LNCaP clone FGC (cell line): ENCODE results near the gene C2CD2.
A peak's percentile ranks its signal among the peaks of the same experiment; 100 is the strongest.

Experiments used
- DNase-seq: peaks from one replicate; pipeline ENCODE4 v3.0.0-alpha.2; 2011; ENCODE audit warnings: low read depth
- H3K4me3 ChIP-seq: 2 replicates; pipeline ENCODE4 v1.5.1; 2011; ENCODE audit warnings: mild to moderate bottlenecking, low read depth, low read length, control low read depth
- TF ChIP-seq, protein P1 (sequence below): IDR thresholded peaks from 2 replicates; pipeline ENCODE4 v1.5.1; 2012; ENCODE audit warnings: mild to moderate bottlenecking; ENCODE audit not compliant: control insufficient read depth, insufficient read depth; ENCODE audit errors: extremely low read depth

Gene C2CD2

DNA sequence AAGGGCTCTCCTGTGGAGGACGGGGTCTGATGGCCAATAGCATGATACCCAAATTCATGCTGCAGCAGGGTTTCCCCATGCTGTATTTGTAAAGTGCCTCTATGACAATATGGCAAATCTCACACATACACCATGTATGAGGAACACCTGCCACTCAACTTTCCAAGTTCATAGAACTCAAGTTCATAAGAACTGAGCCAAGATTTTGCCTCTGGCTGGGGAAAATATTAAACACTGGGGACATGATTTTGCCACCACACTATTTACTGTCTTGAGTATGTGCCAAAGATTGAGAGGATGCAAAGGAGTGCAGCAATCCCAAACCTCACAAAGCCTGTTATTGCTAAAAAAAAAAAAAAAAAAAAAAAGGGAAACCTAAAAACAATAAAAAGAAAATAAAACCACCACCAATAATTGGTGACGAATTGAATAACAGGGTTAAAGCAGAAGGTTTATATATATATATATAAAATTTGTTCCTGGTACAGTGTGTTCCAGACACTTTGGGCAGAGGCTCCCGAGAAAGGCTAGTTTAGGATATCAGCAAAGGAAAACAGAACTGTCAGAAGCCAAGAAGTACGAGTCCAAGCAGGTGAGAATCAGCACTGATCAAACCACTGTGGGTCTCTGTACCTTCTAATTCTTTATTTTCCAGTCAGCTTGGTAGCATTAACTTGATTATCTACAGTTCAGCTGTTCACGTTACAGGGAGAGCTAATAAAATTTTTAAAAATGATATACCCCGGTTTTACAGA, 32.0 kb upstream of the C2CD2 start:
- peak overlapping the region; percentile 27; the same call in 1 of the 2 replicates for H3K4me3 ChIP-seq
- TF ChIP-seq, protein P1, sequence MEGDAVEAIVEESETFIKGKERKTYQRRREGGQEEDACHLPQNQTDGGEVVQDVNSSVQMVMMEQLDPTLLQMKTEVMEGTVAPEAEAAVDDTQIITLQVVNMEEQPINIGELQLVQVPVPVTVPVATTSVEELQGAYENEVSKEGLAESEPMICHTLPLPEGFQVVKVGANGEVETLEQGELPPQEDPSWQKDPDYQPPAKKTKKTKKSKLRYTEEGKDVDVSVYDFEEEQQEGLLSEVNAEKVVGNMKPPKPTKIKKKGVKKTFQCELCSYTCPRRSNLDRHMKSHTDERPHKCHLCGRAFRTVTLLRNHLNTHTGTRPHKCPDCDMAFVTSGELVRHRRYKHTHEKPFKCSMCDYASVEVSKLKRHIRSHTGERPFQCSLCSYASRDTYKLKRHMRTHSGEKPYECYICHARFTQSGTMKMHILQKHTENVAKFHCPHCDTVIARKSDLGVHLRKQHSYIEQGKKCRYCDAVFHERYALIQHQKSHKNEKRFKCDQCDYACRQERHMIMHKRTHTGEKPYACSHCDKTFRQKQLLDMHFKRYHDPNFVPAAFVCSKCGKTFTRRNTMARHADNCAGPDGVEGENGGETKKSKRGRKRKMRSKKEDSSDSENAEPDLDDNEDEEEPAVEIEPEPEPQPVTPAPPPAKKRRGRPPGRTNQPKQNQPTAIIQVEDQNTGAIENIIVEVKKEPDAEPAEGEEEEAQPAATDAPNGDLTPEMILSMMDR: no peak

DNA sequence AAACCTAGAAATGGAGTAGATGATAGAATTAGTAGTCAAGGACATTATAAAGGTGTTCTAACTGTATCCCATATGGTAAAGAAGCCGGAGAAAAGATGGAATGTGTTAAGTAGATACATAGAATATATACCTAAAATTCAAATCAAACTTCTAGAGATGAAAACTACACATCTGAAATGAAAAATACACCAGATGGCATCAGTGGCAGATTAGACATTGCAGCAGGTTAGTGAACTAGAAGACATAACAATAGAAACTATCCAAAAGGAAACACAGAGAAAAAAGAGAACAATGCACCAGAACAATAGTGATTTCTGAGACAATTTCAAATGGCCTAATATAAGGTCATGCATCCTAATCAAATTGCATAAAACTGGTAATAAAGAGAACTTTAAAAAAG, 29.4 kb upstream of the C2CD2 start:
- no peak overlapping the region for H3K4me3 ChIP-seq
- TF ChIP-seq, protein P1: no peak
- DNase-seq: no peak

More for the DNA sequence above, 32.0 kb upstream of the C2CD2 start:
- peak; percentile 70 for DNase-seq

DNA sequence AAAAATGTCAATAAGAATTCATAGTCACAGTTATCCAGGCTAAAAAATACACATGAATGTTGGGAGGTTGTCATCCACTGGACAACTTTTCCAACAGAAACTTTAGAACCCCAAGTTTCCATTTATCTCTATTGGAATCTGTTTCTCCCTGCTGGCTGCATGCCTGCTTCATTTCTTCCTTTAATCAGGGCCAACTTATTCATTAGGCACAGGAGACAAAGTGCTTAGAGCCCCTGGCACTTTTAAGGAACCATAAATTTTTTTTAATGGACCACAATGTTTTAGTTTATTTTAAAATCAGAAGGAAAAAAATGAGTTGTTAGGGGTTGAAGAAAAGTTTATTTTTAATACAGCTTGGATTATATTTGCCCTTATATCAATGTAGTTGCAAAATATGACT, 26.7 kb upstream of the C2CD2 start:
- H3K4me3 ChIP-seq: no peak overlapping the region
- no peak for DNase-seq
- TF ChIP-seq, protein P1: no peak

DNA sequence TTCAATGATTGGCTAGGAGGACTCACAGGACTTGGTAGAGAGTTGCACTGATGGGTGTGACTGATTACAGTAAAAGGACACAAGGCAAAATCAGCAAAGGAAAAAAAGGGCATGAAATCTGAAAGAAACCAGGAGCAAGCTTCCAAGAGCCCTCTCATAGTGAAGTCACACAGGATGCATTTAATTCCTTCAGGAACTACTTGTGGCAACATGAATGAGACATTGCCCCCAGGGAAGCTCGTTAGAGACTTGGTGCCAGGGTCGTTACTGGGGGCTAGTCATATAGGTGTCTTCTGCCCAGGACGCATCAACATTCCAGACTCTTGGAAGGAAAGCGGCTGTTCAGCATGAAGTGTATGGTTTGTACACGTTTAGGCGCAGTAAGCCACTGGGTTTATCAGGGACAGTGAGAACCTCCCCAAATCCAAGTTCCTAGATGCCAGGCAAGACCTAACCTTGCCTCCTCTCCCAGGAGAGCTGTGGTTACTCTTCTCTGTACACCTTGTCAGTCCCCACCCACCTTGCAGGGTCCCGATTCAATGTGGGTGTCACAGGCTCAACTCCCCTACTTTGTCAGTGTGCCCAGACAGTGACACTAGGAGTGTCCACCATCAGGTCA, 26.0 kb upstream of the C2CD2 start:
- no peak overlapping the region for H3K4me3 ChIP-seq
- TF ChIP-seq, protein P1: no peak
- no peak for DNase-seq

DNA sequence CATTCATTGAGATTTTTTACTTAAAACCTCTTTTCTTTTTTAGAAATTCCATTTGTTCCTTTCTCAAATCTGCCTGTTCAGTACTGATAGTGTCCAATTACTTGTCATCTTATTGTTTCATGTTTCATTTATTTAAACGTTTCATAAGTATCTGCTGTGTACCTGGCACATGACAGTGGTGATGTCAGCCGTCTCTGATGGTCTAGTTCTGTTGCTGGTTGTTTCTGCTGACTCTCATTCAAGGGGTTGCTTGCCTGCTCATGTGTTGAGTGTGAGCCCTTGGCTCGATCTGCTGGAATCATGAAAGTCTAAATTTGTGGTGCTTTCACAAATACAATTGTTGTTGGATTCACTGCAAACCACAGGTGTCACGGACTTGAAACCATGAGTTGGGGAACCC, 25.5 kb upstream of the C2CD2 start:
- TF ChIP-seq, protein P1: no peak
- no peak for DNase-seq
- H3K4me3 ChIP-seq: no peak overlapping the region

DNA sequence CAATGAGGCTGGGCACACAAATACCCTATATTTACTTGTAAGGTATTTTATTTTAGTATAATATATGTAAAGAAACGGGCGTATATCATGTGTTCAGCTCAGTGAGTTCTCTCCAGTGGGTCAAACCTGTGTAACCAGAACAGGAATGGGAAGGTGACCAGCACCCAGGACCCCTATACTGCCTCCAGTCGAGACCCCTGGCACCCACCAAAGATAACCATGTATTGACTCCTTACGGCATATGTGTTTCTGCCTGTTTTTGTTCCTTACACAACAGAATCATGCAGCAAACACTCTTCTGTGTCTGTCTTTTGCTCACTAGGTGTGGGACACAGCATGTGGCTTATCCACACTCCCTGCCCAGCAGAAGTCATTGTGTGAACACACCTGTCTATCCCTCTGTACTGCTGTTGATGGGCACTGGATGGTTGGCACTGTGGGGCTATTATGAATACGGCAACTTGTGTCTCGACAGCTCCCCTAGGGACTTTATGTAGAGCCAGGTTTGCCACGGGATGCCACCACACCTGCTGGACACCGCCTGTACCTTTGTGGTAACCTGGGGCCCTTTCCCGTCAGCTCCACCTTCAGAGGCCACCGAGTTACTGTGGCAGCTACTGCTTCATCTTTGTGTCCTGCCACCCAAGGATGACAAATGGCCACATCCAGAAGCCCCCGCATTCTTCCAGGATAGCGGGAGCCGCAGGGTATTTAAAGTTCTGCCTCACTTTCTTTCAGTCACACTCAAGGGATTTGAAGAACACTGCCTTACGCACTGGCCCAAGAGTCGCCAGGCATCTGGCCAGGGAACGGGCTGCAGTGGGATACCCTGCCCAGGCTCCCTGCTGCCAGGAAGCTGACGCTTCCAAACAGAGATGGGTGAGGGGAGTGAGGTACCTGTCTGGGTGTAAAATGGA, 23.5 kb upstream of the C2CD2 start:
- H3K4me3 ChIP-seq: no peak overlapping the region
- DNase-seq: no peak
- TF ChIP-seq, protein P1: no peak
